ENCODE data around the gene EFCC1.

DNA sequence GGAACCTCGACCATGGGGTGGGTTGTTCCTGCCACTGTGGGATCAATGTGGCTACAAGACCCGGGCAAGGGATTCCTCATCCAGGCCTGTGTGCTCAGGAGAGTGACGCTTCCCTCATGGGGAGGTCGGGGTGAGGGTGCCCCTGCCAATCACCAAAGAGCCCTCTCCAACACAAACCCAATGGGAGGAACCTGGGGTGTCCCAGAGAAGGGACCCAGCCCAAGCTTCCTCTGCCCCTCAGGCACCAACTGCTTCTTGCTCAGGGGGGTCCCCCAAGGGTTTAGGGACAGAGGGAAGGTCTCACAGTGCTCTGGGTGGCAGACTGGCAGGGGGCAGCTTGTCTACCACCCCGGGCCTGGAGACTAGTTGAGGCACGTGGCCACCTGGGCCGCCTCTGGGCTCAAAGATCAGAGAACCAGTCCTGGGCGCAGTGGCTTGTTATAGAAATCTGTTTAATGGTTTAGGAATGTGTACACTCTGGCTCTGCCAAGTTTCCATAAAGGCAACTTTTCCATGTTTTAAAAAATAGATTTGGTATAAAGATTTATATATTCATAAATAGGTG lies 86.1 kb downstream of the EFCC1 start:
- no peak for TF ChIP-seq POLR2A (IDR thresholded peaks at IDR 0.05; ENCODE audit: low read depth, low read length)
- no peak for TF ChIP-seq TAF1 (IDR thresholded peaks at IDR 0.05; ENCODE audit: low read depth, low read length)
- no peak for TF ChIP-seq POLR2AphosphoS5 (IDR thresholded peaks at IDR 0.05; ENCODE audit: low read depth, low read length)
- TF ChIP-seq SPI1 (IDR thresholded peaks at IDR 0.05; ENCODE audit: low read depth, low read length): no peak
- TF ChIP-seq PAX5 (IDR thresholded peaks at IDR 0.05; ENCODE audit: insufficient read depth, low read length, severe bottlenecking): no peak
- TF ChIP-seq POU2F2 (IDR thresholded peaks at IDR 0.05; ENCODE audit: low read depth, low read length): no peak
